Memory B cell (primary cell): ENCODE results near the gene NEK6.
A peak's percentile ranks its signal among the peaks of the same experiment; 100 is the strongest.
"Not testable (repeated sequence)": the region's sequence is repeated elsewhere in the genome, so short reads cannot be mapped to it uniquely, and the experiment has no call there.

Experiments used
- ATAC-seq: fragments of 150-1000 bp; cut with Tn5 transposase; 2 replicates; pipeline ENCODE4 v1.10.0; 2021; ENCODE audit warnings: low read depth, mild to moderate bottlenecking, moderate library complexity
- DNase-seq, 2 donors: peaks; one replicate each; pipeline ENCODE4 v3.0.0; 2022; ENCODE audit warnings: low spot score in 2 of 2
- H3K27ac Mint-ChIP-seq: one replicate; pipeline ENCODE4 v1.8.0; 2022; ENCODE audit warnings: mild to moderate bottlenecking, moderate library complexity, mixed read lengths
- H3K27me3 Mint-ChIP-seq: one replicate; pipeline ENCODE4 v1.8.0; 2022; ENCODE audit warnings: mixed read lengths
- H3K36me3 Mint-ChIP-seq: one replicate; pipeline ENCODE4 v1.8.0; 2022; ENCODE audit warnings: mild to moderate bottlenecking, mixed read lengths
- H3K4me1 Mint-ChIP-seq: one replicate; pipeline ENCODE4 v1.8.0; 2022; ENCODE audit warnings: mixed read lengths
- H3K4me3 Mint-ChIP-seq: one replicate; pipeline ENCODE4 v1.8.0; 2022; ENCODE audit warnings: mild to moderate bottlenecking, moderate library complexity, mixed read lengths
- H3K9me3 Mint-ChIP-seq: one replicate; pipeline ENCODE4 v1.8.0; 2022; ENCODE audit warnings: mixed read lengths

NEK6 gene

GRCh38 chr9:124218438-124218982 is 39.2 kb upstream of the NEK6 start:
- no peaks in the 10 kb centered on the region for H3K27me3 Mint-ChIP-seq
- H3K36me3 Mint-ChIP-seq: no peaks in the 10 kb centered on the region
- peak overlapping the region; percentile 66 for H3K4me3 Mint-ChIP-seq
- H3K4me1 Mint-ChIP-seq: peaks cover 74% of the 10 kb centered on the region
- no peaks in the 10 kb centered on the region for H3K9me3 Mint-ChIP-seq
- ATAC-seq (peak; percentile 69), DNase-seq (peak; percentile 64 to 74)
- H3K27ac Mint-ChIP-seq: peak overlapping the region; percentile 100

GRCh38 chr9:124218987-124219461 is 38.7 kb upstream of the NEK6 start:
- Mint-ChIP-seq H3K36me3 (no peaks in the 10 kb centered on the region), H3K4me1 (peaks cover 69% of the 10 kb centered on the region), H3K27ac (peak overlapping the region; percentile 100), H3K9me3 (no peaks in the 10 kb centered on the region), H3K4me3 (peak overlapping the region; percentile 66), H3K27me3 (no peaks in the 10 kb centered on the region)
- peak; percentile 5 for ATAC-seq
- DNase-seq: no peak

GRCh38 chr9:124220946-124221451 is 36.8 kb upstream of the NEK6 start:
- ATAC-seq: no peak
- Mint-ChIP-seq H3K9me3 (no peaks in the 10 kb centered on the region), H3K27me3 (no peaks in the 10 kb centered on the region), H3K4me1 (peaks cover 64% of the 10 kb centered on the region), H3K4me3 (no peak overlapping the region), H3K27ac (peak overlapping the region; percentile 92), H3K36me3 (no peaks in the 10 kb centered on the region)
- no peak for DNase-seq

GRCh38 chr9:124221676-124222075 is 36.1 kb upstream of the NEK6 start:
- no peak for DNase-seq
- Mint-ChIP-seq H3K27me3 (no peaks in the 10 kb centered on the region), H3K9me3 (no peaks in the 10 kb centered on the region), H3K36me3 (no peaks in the 10 kb centered on the region), H3K4me1 (peaks cover 58% of the 10 kb centered on the region), H3K27ac (peak overlapping the region; percentile 92), H3K4me3 (no peak overlapping the region)
- ATAC-seq: no peak

- peaks cover 54% of the 10 kb centered on the region for H3K4me1 Mint-ChIP-seq
- no peaks in the 10 kb centered on the region for H3K36me3 Mint-ChIP-seq
- no peaks in the 10 kb centered on the region for H3K27me3 Mint-ChIP-seq
- H3K9me3 Mint-ChIP-seq: no peaks in the 10 kb centered on the region
- peak overlapping the region; percentile 29 for H3K27ac Mint-ChIP-seq
- ATAC-seq (no peak), DNase-seq (no peak)
- no peak overlapping the region for H3K4me3 Mint-ChIP-seq
Observed at GRCh38 chr9:124222109-124222508, 35.6 kb upstream of the NEK6 start.

- no peak overlapping the region for H3K27ac Mint-ChIP-seq
- H3K9me3 Mint-ChIP-seq: no peaks in the 10 kb centered on the region
- no peaks in the 10 kb centered on the region for H3K36me3 Mint-ChIP-seq
- DNase-seq (no peak), ATAC-seq (no peak)
- H3K27me3 Mint-ChIP-seq: no peaks in the 10 kb centered on the region
- H3K4me3 Mint-ChIP-seq: no peak overlapping the region
- H3K4me1 Mint-ChIP-seq: peaks cover 46% of the 10 kb centered on the region
Observed at GRCh38 chr9:124222918-124223720, 34.6 kb upstream of the NEK6 start.

GRCh38 chr9:124225945-124226344 is 31.8 kb upstream of the NEK6 start:
- Mint-ChIP-seq H3K27ac (no peak overlapping the region), H3K4me1 (peaks cover 26% of the 10 kb centered on the region), H3K27me3 (no peaks in the 10 kb centered on the region), H3K9me3 (no peaks in the 10 kb centered on the region), H3K4me3 (no peak overlapping the region), H3K36me3 (no peaks in the 10 kb centered on the region)
- ATAC-seq (no peak), DNase-seq (no peak)

- H3K27me3 Mint-ChIP-seq: no peaks in the 10 kb centered on the region
- peaks cover 12% of the 10 kb centered on the region for H3K4me1 Mint-ChIP-seq
- ATAC-seq (no peak), DNase-seq (no peak)
- no peak overlapping the region for H3K27ac Mint-ChIP-seq
- no peak overlapping the region for H3K4me3 Mint-ChIP-seq
- no peaks in the 10 kb centered on the region for H3K36me3 Mint-ChIP-seq
- H3K9me3 Mint-ChIP-seq: no peaks in the 10 kb centered on the region
Observed at GRCh38 chr9:124228516-124228915, 29.2 kb upstream of the NEK6 start.

- ATAC-seq: no peak
- peaks cover 3% of the 10 kb centered on the region for H3K4me1 Mint-ChIP-seq
- H3K4me3 Mint-ChIP-seq: no peak overlapping the region
- H3K9me3 Mint-ChIP-seq: no peaks in the 10 kb centered on the region
- DNase-seq: no peak
- no peaks in the 10 kb centered on the region for H3K36me3 Mint-ChIP-seq
- no peak overlapping the region for H3K27ac Mint-ChIP-seq
- no peaks in the 10 kb centered on the region for H3K27me3 Mint-ChIP-seq
Observed at GRCh38 chr9:124231095-124231737, 26.5 kb upstream of the NEK6 start.

- peak; percentile 28 for ATAC-seq
- DNase-seq: no peak
- Mint-ChIP-seq H3K4me1 (peaks cover 28% of the 10 kb centered on the region), H3K9me3 (no peaks in the 10 kb centered on the region), H3K36me3 (no peaks in the 10 kb centered on the region), H3K27me3 (no peaks in the 10 kb centered on the region), H3K27ac (peak overlapping the region; percentile 90), H3K4me3 (peak overlapping the region; percentile 28)
Observed at GRCh38 chr9:124238546-124239140, 19.1 kb upstream of the NEK6 start.

GRCh38 chr9:124239249-124240073 is 18.3 kb upstream of the NEK6 start:
- DNase-seq: peak in 1 of 2 donors; percentile 61
- H3K4me1 Mint-ChIP-seq: peaks cover 28% of the 10 kb centered on the region
- H3K9me3 Mint-ChIP-seq: no peaks in the 10 kb centered on the region
- peak; percentile 99 for ATAC-seq
- peak overlapping the region; percentile 45 for H3K4me3 Mint-ChIP-seq
- H3K36me3 Mint-ChIP-seq: no peaks in the 10 kb centered on the region
- peak overlapping the region; percentile 90 for H3K27ac Mint-ChIP-seq
- H3K27me3 Mint-ChIP-seq: no peaks in the 10 kb centered on the region

- H3K9me3 Mint-ChIP-seq: no peaks in the 10 kb centered on the region
- no peaks in the 10 kb centered on the region for H3K36me3 Mint-ChIP-seq
- peaks cover 28% of the 10 kb centered on the region for H3K4me1 Mint-ChIP-seq
- no peak overlapping the region for H3K27ac Mint-ChIP-seq
- DNase-seq (no peak), ATAC-seq (no peak)
- peak overlapping the region; percentile 11 for H3K4me3 Mint-ChIP-seq
- no peaks in the 10 kb centered on the region for H3K27me3 Mint-ChIP-seq
Observed at GRCh38 chr9:124242331-124243194, 15.2 kb upstream of the NEK6 start.

GRCh38 chr9:124247393-124247792 is 10.4 kb upstream of the NEK6 start:
- not testable (repeated sequence) for H3K27ac Mint-ChIP-seq, H3K9me3 Mint-ChIP-seq, H3K36me3 Mint-ChIP-seq, ATAC-seq, H3K4me3 Mint-ChIP-seq, DNase-seq, H3K27me3 Mint-ChIP-seq, H3K4me1 Mint-ChIP-seq
